Gastroesophageal sphincter (tissue), 3 donors: Measurements from ENCODE around the gene LEKR1.

ENCODE experiments used
- POLR2A ChIP-seq, 2 donors: fragments of 450-650 bp; IDR thresholded peaks; one replicate each; pipeline ENCODE4 v1.6.1; 2017; ENCODE audit warnings: antibody characterized with exemption in 2 of 2, mild to moderate bottlenecking in 2 of 2, moderate library complexity in 1 of 2
- POLR2AphosphoS5 ChIP-seq: sonication (generic); formaldehyde crosslinking; IDR thresholded peaks from one replicate; pipeline ENCODE4 v1.6.1; 2017; ENCODE audit warnings: antibody characterized with exemption
- TF ChIP-seq, protein P1 (sequence below), 4 experiments: fragments of 200-600 bp in 2 of 4; fragments of 450-650 bp in 2 of 4; sonication (generic) in 1 of 4; IDR thresholded peaks; one replicate each; pipeline ENCODE4 v1.5.1; 2017 to 2019; ENCODE audit warnings: antibody characterized with exemption in 4 of 4, mild to moderate bottlenecking in 2 of 4, moderate library complexity in 2 of 4

DNA sequence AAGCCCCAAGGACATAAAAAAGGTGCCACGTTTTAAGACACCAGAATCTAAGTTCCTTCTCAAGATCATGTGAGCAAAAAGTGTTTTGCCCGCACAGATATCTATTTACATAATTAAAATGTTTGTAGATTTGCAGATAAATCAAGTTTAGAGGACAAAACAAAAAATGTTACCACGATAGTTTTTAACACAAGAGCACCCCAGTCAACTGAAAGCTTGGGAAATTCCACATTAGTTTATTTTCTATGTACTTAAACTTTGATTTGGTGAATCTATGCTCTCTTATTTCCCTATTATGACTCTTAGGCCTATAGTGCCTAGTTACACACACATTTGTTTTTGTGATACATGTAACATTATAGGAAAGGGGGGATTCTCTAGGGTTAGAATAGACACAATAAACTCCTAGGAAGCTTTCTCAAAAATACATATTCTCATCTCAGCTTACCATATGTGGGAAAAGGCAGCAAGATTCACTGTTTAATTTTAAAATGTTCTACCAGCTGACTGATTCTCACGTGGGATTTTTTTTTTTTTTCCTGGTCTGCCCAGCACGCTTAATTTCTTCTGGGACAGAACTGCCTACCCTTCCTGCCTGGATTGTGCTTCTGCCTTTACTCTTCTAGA, 8.4 kb upstream of the LEKR1 start:
- TF ChIP-seq POLR2A (IDR thresholded peaks at IDR 0.05) (no peak), POLR2AphosphoS5 (no peak)
- TF ChIP-seq, protein P1, sequence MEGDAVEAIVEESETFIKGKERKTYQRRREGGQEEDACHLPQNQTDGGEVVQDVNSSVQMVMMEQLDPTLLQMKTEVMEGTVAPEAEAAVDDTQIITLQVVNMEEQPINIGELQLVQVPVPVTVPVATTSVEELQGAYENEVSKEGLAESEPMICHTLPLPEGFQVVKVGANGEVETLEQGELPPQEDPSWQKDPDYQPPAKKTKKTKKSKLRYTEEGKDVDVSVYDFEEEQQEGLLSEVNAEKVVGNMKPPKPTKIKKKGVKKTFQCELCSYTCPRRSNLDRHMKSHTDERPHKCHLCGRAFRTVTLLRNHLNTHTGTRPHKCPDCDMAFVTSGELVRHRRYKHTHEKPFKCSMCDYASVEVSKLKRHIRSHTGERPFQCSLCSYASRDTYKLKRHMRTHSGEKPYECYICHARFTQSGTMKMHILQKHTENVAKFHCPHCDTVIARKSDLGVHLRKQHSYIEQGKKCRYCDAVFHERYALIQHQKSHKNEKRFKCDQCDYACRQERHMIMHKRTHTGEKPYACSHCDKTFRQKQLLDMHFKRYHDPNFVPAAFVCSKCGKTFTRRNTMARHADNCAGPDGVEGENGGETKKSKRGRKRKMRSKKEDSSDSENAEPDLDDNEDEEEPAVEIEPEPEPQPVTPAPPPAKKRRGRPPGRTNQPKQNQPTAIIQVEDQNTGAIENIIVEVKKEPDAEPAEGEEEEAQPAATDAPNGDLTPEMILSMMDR (IDR thresholded peaks at IDR 0.05), result no peak
